ENCODE results near the gene WDFY3.

The WDFY3 gene

DNA sequence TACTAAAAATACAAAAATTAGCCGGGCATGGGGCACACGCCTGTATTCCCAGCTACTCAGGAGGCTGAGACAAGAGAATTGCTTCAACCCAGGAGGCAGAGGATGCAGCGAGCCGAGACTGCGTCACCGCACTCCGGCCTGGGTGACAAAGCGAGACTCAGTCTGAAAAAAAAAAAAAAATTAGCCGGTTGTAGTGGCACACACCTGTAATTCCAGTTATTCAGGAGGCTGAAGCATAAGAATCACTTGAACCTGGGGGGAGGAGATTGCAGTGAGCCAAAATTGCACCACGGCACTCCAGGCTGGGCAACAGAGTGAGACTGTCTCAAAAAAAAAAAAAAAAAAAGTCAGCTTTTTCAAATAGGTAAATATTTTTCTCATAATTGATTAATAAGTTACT, 71.9 kb downstream of the WDFY3 start:
- no peaks in the 10 kb centered on the region for H3F3A ChIP-seq (ENCODE audit: insufficient read depth, low read length)
- H3K9ac ChIP-seq (ENCODE audit: low read length) = no peak overlapping the region
- no peak overlapping the region for H3K27ac ChIP-seq (ENCODE audit: low read depth, low read length, poor library complexity, severe bottlenecking)
- H3K79me2 ChIP-seq (ENCODE audit: insufficient read depth, low read length) = no peaks in the 10 kb centered on the region
- no peaks in the 10 kb centered on the region for H3K9me2 ChIP-seq (ENCODE audit: low read depth, low read length)
- no peaks in the 10 kb centered on the region for H3K27me3 ChIP-seq (ENCODE audit: insufficient read depth, low read length)
- no peaks in the 10 kb centered on the region for H4K20me1 ChIP-seq (ENCODE audit: insufficient read depth, low read length)
- H3K9me3 ChIP-seq (ENCODE audit: low read length) = no peaks in the 10 kb centered on the region
- no peaks in the 10 kb centered on the region for H3K4me1 ChIP-seq (ENCODE audit: insufficient read depth, low read length, severe bottlenecking)
- no peak overlapping the region for H3K4me2 ChIP-seq (ENCODE audit: low read length)
- TF ChIP-seq EZH2 (IDR thresholded peaks at IDR 0.05; ENCODE audit: borderline replicate concordance, low read length) = no peak
- TF ChIP-seq, protein P1, sequence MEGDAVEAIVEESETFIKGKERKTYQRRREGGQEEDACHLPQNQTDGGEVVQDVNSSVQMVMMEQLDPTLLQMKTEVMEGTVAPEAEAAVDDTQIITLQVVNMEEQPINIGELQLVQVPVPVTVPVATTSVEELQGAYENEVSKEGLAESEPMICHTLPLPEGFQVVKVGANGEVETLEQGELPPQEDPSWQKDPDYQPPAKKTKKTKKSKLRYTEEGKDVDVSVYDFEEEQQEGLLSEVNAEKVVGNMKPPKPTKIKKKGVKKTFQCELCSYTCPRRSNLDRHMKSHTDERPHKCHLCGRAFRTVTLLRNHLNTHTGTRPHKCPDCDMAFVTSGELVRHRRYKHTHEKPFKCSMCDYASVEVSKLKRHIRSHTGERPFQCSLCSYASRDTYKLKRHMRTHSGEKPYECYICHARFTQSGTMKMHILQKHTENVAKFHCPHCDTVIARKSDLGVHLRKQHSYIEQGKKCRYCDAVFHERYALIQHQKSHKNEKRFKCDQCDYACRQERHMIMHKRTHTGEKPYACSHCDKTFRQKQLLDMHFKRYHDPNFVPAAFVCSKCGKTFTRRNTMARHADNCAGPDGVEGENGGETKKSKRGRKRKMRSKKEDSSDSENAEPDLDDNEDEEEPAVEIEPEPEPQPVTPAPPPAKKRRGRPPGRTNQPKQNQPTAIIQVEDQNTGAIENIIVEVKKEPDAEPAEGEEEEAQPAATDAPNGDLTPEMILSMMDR (IDR thresholded peaks at IDR 0.05; ENCODE audit: low read length) = no peak
- H3K4me3 ChIP-seq (ENCODE audit: low read depth, low read length, poor library complexity, severe bottlenecking) = no peak overlapping the region
- H2AFZ ChIP-seq (ENCODE audit: low read length) = no peak overlapping the region
- H3K36me3 ChIP-seq (ENCODE audit: insufficient read depth, low read length) = no peaks in the 10 kb centered on the region

DNA sequence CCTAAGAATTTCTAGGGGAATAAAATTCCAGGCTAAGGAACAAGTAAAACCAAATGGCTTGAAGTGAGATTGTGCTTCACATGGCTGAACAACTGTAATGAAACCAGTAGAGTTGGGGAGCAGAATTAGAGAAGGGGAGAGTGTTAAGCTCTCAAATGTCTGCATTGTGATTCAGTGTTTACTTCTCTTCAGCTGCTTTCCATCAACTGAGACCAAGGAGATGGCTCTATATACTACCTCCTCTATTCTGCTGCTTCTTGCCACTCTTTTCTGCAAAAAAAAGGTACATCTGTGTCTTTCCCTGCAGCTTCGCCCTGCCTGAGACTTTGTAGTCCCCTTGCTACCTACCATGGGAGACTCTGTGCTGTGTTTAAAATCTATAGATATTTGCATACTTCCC, 73.5 kb downstream of the WDFY3 start:
- Histone ChIP-seq H3K4me1 (ENCODE audit: insufficient read depth, low read length, severe bottlenecking) (no peaks in the 10 kb centered on the region), H3K36me3 (ENCODE audit: insufficient read depth, low read length) (no peaks in the 10 kb centered on the region), H2AFZ (ENCODE audit: low read length) (no peak overlapping the region), H3K4me2 (ENCODE audit: low read length) (no peak overlapping the region), H3K4me3 (ENCODE audit: low read depth, low read length, poor library complexity, severe bottlenecking) (no peak overlapping the region), H3F3A (ENCODE audit: insufficient read depth, low read length) (no peaks in the 10 kb centered on the region), H3K9me3 (ENCODE audit: low read length) (no peaks in the 10 kb centered on the region), H4K20me1 (ENCODE audit: insufficient read depth, low read length) (no peaks in the 10 kb centered on the region), H3K27ac (ENCODE audit: low read depth, low read length, poor library complexity, severe bottlenecking) (no peak overlapping the region), H3K9me2 (ENCODE audit: low read depth, low read length) (no peaks in the 10 kb centered on the region), H3K79me2 (ENCODE audit: insufficient read depth, low read length) (no peaks in the 10 kb centered on the region), H3K9ac (ENCODE audit: low read length) (no peak overlapping the region), H3K27me3 (ENCODE audit: insufficient read depth, low read length) (no peaks in the 10 kb centered on the region)
- TF ChIP-seq, protein P1 (IDR thresholded peaks at IDR 0.05; ENCODE audit: low read length) = no peak
- no peak for TF ChIP-seq EZH2 (IDR thresholded peaks at IDR 0.05; ENCODE audit: borderline replicate concordance, low read length)

DNA sequence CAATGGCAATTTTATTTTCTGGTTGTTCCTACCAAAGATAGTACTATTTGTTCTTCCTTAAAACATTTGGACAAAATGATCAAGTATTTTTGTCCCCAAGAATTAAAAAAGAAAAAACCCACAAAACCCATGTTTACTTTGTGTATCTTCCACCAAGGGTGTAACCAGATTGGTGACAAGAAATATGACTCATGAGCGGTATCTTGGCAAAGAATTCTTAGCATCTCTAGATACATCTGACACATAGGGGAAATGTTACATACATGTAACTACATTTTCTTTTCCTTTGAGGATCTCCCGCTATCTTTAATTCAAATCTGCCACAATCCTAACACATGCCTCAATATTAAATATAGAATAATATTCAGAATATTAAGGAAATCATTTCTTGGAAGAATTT, 78.7 kb downstream of the WDFY3 start:
- Histone ChIP-seq H3K27ac (ENCODE audit: low read depth, low read length, poor library complexity, severe bottlenecking) (no peak overlapping the region), H3K27me3 (ENCODE audit: insufficient read depth, low read length) (no peaks in the 10 kb centered on the region), H2AFZ (ENCODE audit: low read length) (no peak overlapping the region), H3F3A (ENCODE audit: insufficient read depth, low read length) (no peaks in the 10 kb centered on the region), H3K4me2 (ENCODE audit: low read length) (no peak overlapping the region), H3K4me1 (ENCODE audit: insufficient read depth, low read length, severe bottlenecking) (no peaks in the 10 kb centered on the region), H3K9ac (ENCODE audit: low read length) (no peak overlapping the region), H3K9me3 (ENCODE audit: low read length) (no peaks in the 10 kb centered on the region), H3K9me2 (ENCODE audit: low read depth, low read length) (no peaks in the 10 kb centered on the region), H4K20me1 (ENCODE audit: insufficient read depth, low read length) (no peaks in the 10 kb centered on the region), H3K79me2 (ENCODE audit: insufficient read depth, low read length) (no peaks in the 10 kb centered on the region), H3K4me3 (ENCODE audit: low read depth, low read length, poor library complexity, severe bottlenecking) (no peak overlapping the region), H3K36me3 (ENCODE audit: insufficient read depth, low read length) (no peaks in the 10 kb centered on the region)
- TF ChIP-seq, protein P1 (IDR thresholded peaks at IDR 0.05; ENCODE audit: low read length) = no peak
- no peak for TF ChIP-seq EZH2 (IDR thresholded peaks at IDR 0.05; ENCODE audit: borderline replicate concordance, low read length)
